Measurements from ENCODE around the gene RCBTB1. TPM values are rescaled to one million over a fixed set of nuclear protein-coding genes. Genes with fewer than 3 reads are reported as not detected.
"Not testable (repeated sequence)": the region's sequence is repeated elsewhere in the genome, so short reads cannot be mapped to it uniquely, and the experiment has no call there.

Gene RCBTB1
- polyA plus RNA-seq, 1 donor from 2014 or later = 8.5 TPM

GRCh38 chr13:49587311-49587847 is 2.0 kb upstream of the RCBTB1 start:
- Mint-ChIP-seq H3K9me3 (no peaks in the 10 kb centered on the region), H3K27ac (no peak overlapping the region), H3K36me3 (no peaks in the 10 kb centered on the region), H3K4me3 (peak overlapping the region in 1 of 4 donors; percentile 87), H3K4me1 (peaks cover 8 to 17% (median 15%) of the 10 kb centered on the region in 3 donors), H3K27me3 (no peaks in the 10 kb centered on the region)

- peaks cover 11 to 17% (median 15%) of the 10 kb centered on the region in 3 donors for H3K4me1 Mint-ChIP-seq
- H3K4me3 Mint-ChIP-seq = peak overlapping the region; percentile 29 to 94 (median 89)
- H3K36me3 Mint-ChIP-seq = no peaks in the 10 kb centered on the region
- H3K27ac Mint-ChIP-seq = peak overlapping the region in 1 of 3 donors; percentile 11
- no peaks in the 10 kb centered on the region for H3K9me3 Mint-ChIP-seq
- no peaks in the 10 kb centered on the region for H3K27me3 Mint-ChIP-seq
Observed at GRCh38 chr13:49586717-49587116, 1.4 kb upstream of the RCBTB1 start.

GRCh38 chr13:49584771-49585182 is 581 bp downstream of the RCBTB1 start:
- H3K4me1 Mint-ChIP-seq = peaks cover 19 to 24% (median 23%) of the 10 kb centered on the region in 3 donors
- no peaks in the 10 kb centered on the region for H3K36me3 Mint-ChIP-seq
- no peaks in the 10 kb centered on the region for H3K9me3 Mint-ChIP-seq
- peak overlapping the region; percentile 62 to 83 (median 64) for H3K27ac Mint-ChIP-seq
- H3K4me3 Mint-ChIP-seq = peak overlapping the region; percentile 88 to 97 (median 92)
- no peaks in the 10 kb centered on the region for H3K27me3 Mint-ChIP-seq

GRCh38 chr13:49580980-49581680 is 4.2 kb downstream of the RCBTB1 start:
- H3K36me3 Mint-ChIP-seq = no peaks in the 10 kb centered on the region
- no peaks in the 10 kb centered on the region for H3K9me3 Mint-ChIP-seq
- H3K4me1 Mint-ChIP-seq = peaks cover 15 to 24% (median 19%) of the 10 kb centered on the region in 3 donors
- peak overlapping the region in 1 of 4 donors; percentile 59 for H3K4me3 Mint-ChIP-seq
- H3K27me3 Mint-ChIP-seq = no peaks in the 10 kb centered on the region
- H3K27ac Mint-ChIP-seq = peak overlapping the region in 2 of 3 donors; percentile 2 to 14

- Mint-ChIP-seq H3K36me3 (peaks cover 5% of the 10 kb centered on the region), H3K4me1 (peaks cover 14 to 21% (median 17%) of the 10 kb centered on the region in 3 donors), H3K27me3 (no peaks in the 10 kb centered on the region), H3K9me3 (no peaks in the 10 kb centered on the region), H3K4me3 (no peak overlapping the region), H3K27ac (no peak overlapping the region)
Observed at GRCh38 chr13:49579501-49579900, 5.9 kb downstream of the RCBTB1 start.

GRCh38 chr13:49571299-49572240 is 13.8 kb downstream of the RCBTB1 start:
- H3K4me3 Mint-ChIP-seq = peak overlapping the region in 1 of 4 donors; percentile 32
- no peaks in the 10 kb centered on the region for H3K9me3 Mint-ChIP-seq
- no peaks in the 10 kb centered on the region for H3K27me3 Mint-ChIP-seq
- no peak overlapping the region for H3K27ac Mint-ChIP-seq
- H3K36me3 Mint-ChIP-seq = peaks cover 11% of the 10 kb centered on the region
- H3K4me1 Mint-ChIP-seq = peaks cover 9 to 14% (median 13%) of the 10 kb centered on the region in 3 donors

- Mint-ChIP-seq H3K27ac (no peak overlapping the region), H3K36me3 (peaks cover 9% of the 10 kb centered on the region), H3K4me3 (no peak overlapping the region), H3K27me3 (no peaks in the 10 kb centered on the region), H3K4me1 (peaks cover 9 to 14% (median 10%) of the 10 kb centered on the region in 3 donors), H3K9me3 (no peaks in the 10 kb centered on the region)
Observed at GRCh38 chr13:49569993-49570689, 15.2 kb downstream of the RCBTB1 start.

- H3K9me3 Mint-ChIP-seq = no peaks in the 10 kb centered on the region
- peaks cover 12% of the 10 kb centered on the region for H3K36me3 Mint-ChIP-seq
- no peaks in the 10 kb centered on the region for H3K27me3 Mint-ChIP-seq
- H3K27ac Mint-ChIP-seq = no peak overlapping the region
- no peak overlapping the region for H3K4me3 Mint-ChIP-seq
- peaks cover 7 to 13% (median 9%) of the 10 kb centered on the region in 3 donors for H3K4me1 Mint-ChIP-seq
Observed at GRCh38 chr13:49567491-49567890, 17.9 kb downstream of the RCBTB1 start.

- Mint-ChIP-seq H3K27ac (no peak overlapping the region), H3K9me3 (no peaks in the 10 kb centered on the region), H3K4me1 (peaks cover 5 to 10% (median 7%) of the 10 kb centered on the region in 3 donors), H3K27me3 (no peaks in the 10 kb centered on the region), H3K4me3 (no peak overlapping the region), H3K36me3 (peaks cover 9% of the 10 kb centered on the region)
Observed at GRCh38 chr13:49566461-49566860, 18.9 kb downstream of the RCBTB1 start.

- H3K27me3 Mint-ChIP-seq = not testable (repeated sequence)
Observed at GRCh38 chr13:49565461-49565860, 19.9 kb downstream of the RCBTB1 start.

GRCh38 chr13:49563516-49563915 is 21.8 kb downstream of the RCBTB1 start:
- Mint-ChIP-seq H3K4me1 (no peaks in the 10 kb centered on the region), H3K27ac (no peak overlapping the region), H3K36me3 (peaks cover 13% of the 10 kb centered on the region), H3K4me3 (no peak overlapping the region), H3K9me3 (no peaks in the 10 kb centered on the region), H3K27me3 (no peaks in the 10 kb centered on the region)

More at GRCh38 chr13:49565461-49565860, 19.9 kb downstream of the RCBTB1 start:
- H3K27ac Mint-ChIP-seq, H3K36me3 Mint-ChIP-seq, H3K9me3 Mint-ChIP-seq, H3K4me1 Mint-ChIP-seq, H3K4me3 Mint-ChIP-seq: not testable (repeated sequence)

GRCh38 chr13:49561062-49561410 is 24.3 kb downstream of the RCBTB1 start:
- no peak overlapping the region for H3K27ac Mint-ChIP-seq
- no peaks in the 10 kb centered on the region for H3K9me3 Mint-ChIP-seq
- no peaks in the 10 kb centered on the region for H3K27me3 Mint-ChIP-seq
- H3K4me1 Mint-ChIP-seq = no peaks in the 10 kb centered on the region
- H3K4me3 Mint-ChIP-seq = no peak overlapping the region
- peaks cover 20% of the 10 kb centered on the region for H3K36me3 Mint-ChIP-seq

- H3K9me3 Mint-ChIP-seq = no peaks in the 10 kb centered on the region
- H3K4me3 Mint-ChIP-seq = no peak overlapping the region
- H3K36me3 Mint-ChIP-seq = peaks cover 20% of the 10 kb centered on the region
- no peaks in the 10 kb centered on the region for H3K27me3 Mint-ChIP-seq
- no peaks in the 10 kb centered on the region for H3K4me1 Mint-ChIP-seq
- no peak overlapping the region for H3K27ac Mint-ChIP-seq
Observed at GRCh38 chr13:49560270-49561061, 24.9 kb downstream of the RCBTB1 start.

- Mint-ChIP-seq H3K4me3 (no peak overlapping the region), H3K27me3 (no peaks in the 10 kb centered on the region), H3K9me3 (no peaks in the 10 kb centered on the region), H3K4me1 (no peaks in the 10 kb centered on the region), H3K36me3 (peaks cover 19% of the 10 kb centered on the region), H3K27ac (no peak overlapping the region)
Observed at GRCh38 chr13:49559006-49559405, 26.4 kb downstream of the RCBTB1 start.
